ENCODE results near the gene CAPZB.
A peak's percentile ranks its signal among the peaks of the same experiment; 100 is the strongest.

The CAPZB gene

DNA sequence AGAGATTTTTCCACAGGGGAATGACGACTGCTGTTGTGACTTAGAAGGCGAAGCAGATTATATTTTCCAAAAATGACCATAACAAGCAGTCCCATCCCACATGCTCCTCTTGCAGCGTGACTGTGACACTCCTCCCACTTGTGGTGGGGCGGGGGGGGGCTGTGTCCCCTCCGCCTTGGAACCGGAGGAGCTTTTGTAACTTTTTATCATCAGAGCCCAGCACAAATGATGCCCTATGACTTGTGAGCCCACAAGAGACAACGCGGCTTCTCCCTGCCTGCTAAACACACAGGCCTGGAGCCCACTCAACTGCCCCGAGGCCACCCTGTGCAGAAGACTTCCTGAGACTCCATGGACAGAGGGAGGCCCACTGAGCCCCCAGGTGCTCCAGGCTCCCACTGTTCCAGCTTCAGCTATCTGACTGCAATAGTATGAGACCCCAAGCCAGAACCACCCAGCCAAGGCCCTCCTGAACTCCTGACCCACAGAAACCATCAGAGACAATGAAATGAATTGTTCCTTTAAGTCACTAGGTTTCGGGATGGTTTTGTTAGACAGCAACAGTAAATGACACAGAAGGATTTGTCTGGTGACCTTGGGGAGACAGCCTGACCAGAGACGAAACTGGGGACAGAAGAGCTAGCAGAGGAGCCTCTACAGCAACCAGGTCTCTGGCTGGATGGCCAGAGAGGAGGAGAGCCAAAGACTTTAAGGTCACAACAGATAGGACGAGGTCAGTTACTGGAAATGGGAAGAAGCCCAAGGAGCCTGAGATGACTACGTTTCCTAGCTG is 58.8 kb downstream of the CAPZB start:
- no peak for DNase-seq

DNA sequence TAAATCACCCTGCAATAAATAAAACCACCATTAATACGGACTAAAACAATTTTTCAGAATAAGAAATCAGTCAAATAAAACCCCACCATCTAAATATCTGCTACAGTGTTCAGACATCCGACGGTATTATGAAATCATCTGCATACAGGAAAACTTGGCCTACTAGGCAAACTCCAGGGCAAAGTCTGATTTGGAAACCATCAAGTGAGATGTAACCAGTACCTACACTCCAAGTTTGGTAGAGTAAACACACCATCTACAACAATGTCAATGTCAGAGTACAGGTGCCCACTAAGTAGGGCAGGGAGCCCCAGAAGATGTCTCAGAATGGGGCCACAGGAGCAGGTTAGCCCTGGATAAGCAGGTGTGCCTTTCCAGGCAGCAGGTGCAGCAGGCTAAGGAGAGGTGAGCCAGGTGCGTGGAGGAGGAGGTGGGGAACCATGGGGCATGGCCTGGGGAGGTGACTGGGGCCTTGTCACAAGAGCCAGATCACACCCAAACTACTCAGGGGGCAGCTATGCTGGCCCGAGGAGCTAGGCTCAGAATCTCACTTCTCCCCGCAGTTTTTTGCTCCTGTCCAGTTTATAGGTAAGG is 59.6 kb downstream of the CAPZB start:
- no peak for DNase-seq

DNA sequence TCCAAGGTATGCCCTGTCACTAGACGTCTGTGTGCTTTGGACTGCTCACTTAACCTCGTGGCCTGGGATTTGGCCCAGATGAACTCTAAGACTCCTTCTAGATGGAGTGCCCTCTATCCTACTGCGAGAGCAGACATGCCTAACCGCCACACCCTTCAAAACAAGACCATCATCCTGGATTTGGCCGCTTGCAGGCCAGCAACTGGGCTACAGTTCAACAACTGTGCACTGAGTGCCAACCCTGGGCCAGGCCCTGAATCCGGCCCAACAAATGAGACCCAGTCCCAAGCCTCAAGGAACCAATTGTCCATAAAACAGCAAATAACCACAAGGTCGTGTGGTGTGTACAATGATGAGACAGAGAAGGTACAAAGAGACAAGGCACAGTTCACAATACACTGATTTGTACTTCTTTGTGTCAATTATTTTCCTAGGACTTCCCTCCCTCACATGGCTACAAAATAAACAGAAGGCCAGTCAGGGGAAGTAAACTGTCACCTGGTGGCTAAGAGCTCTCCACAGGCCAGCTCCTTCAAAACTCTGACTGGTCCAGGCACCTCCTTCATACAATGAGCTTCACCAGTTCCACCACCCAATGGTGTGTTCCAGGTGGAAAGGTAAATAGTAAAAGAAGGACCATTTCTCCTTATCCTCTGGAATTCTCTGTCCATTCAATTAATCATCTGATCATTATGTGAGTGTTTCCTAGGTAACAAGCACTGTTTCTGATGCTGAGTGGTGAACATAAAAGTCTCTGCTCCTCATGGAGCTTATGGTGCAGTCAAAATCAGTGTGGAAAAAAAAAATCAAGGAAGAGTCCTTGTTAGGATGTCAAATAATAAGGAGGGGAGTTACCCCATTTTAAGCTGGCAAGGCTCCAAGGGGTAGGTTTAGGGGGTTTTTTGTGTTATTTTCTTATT is 60.4 kb downstream of the CAPZB start:
- peak; percentile 60 for DNase-seq

DNA sequence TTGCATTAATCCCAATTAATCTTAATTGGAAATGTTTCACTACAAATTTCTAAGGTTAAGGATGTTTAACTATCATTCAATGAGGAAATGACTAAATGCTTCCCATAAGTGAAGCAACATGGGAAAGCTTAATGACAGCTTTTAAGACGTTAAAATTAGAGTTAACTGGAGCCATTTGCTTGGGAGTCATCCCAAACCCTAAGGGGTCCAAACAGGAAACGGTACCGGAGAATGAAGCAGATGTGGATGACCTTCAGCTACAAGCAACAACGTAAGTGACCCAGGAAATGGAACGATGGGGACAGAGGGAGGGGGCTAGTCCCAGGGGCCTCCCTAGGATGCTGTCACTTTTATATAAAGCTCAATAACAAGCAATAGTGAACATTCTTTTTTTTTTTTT is 62.2 kb downstream of the CAPZB start:
- DNase-seq, result no peak

DNA sequence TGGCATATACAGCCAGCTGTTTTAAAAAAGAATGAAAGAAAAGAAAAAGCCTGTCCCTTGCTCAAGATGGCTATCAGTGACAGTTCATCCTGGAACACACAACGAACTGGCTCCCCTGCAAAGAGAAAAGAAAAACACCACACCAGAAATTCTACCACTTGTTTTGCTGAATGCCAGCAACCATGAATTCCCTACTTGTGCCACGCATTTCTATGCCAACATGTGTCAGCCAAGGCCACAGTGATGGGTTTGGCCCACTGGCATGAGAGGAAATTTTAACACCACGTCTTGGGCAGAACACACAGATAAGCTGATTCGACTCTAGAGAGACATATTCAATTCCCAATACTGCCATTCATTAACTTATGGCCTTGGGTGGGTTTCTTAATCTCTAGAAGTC is 64.0 kb downstream of the CAPZB start:
- no peak for DNase-seq

DNA sequence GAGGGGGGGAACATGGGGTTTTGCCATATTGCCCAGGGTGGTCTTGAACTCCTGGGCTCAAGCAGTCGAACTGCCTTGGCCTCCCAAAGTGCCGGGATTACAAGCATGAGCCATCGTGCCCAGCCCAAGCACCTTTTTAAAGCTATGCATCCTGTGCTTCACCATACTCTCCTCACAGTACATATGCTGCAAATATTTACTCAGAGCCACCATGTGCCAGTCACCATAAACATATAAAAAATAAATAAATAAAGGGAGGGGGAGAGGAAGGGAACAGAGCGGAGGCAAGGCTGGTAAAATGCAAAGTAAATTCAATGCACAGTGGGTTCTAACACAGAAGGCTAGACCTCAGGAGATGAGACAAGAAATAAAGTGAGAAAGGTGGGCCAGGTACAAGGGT is 64.7 kb downstream of the CAPZB start:
- no peak for DNase-seq

DNA sequence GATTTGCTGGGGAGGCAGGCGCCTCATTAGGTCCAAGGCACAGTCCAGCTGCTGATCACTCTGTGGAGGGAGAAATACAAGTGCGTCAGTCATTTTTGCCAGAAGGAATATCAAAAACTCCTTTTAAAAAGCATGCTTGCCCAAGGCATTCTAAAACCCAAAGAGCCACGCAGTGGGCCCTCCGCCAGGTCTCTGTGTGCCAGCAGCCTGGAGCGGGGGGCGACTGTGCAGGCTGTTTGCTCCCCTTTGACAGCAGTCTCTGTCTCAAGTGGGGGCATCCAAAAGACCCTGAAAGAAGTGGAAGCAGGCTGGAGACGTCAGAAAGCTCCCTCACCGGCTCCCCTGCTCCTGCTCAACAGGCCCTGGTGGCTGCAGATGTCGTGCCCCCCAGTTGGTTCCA is 65.6 kb downstream of the CAPZB start:
- no peak for DNase-seq

DNA sequence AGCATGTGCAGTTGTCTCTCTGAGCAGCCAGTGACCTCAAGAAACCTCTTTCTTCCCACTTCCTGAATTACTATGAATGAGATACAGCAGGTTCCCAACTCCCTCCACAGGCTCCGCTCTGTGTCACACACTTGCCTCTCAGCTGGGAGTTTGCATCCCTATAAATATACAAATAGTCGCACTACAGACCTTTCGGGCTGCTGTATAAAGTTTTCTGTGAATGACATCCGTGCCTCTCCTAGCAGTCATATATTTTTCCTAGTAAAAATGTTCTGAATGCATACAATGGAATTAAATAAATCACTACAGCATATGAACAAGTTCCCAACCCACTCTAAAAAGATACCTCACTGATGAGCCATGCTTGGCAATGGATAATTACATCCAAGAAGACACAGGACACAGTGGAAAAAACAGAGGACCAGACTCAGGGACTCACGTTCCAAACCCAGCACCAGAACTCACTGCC is 66.8 kb downstream of the CAPZB start:
- DNase-seq, result no peak

DNA sequence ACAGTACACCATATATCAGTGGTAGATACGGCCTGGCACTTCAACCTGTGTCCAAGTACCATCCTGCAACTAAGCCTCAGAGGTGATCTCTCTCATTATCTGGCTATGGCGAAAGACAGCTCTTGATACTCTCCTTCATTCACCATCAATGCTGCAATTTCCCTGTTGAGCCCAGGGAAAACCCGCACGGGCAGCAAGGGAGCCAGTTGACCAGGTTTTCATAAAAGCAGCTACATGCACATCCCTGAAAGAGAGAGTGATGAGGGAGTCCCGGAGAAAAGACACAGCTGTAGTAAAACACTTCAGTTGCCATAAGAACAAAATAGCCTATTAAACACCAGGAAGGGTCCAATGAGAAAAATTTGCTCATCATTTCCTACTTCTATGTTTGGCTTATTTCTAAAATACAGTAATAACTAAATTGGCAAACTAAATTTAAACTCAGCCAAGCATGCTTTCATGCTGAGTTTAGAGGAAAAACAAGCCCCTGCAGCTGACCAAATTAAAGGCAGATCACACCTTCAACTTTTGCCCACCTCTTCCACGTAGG is 68.3 kb downstream of the CAPZB start:
- no peak for DNase-seq

DNA sequence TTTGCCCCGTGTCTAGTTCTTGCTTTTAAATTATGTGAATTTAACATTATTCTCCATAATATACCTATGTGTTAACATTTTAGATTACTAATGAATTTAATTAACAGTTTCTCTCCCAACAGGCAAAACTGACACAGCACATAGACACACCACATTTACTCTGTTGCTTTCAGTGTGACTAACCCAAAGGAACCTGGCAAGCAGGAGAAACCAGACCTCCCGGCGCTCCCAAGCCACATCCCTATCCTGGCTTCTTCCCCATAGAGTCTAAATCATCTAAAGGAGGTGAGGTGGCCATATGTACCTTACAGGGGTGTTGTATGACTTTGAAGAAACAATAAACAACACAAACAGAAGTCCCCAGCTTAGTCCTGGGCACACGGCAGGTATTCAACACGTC is 69.2 kb downstream of the CAPZB start:
- DNase-seq, result no peak

DNA sequence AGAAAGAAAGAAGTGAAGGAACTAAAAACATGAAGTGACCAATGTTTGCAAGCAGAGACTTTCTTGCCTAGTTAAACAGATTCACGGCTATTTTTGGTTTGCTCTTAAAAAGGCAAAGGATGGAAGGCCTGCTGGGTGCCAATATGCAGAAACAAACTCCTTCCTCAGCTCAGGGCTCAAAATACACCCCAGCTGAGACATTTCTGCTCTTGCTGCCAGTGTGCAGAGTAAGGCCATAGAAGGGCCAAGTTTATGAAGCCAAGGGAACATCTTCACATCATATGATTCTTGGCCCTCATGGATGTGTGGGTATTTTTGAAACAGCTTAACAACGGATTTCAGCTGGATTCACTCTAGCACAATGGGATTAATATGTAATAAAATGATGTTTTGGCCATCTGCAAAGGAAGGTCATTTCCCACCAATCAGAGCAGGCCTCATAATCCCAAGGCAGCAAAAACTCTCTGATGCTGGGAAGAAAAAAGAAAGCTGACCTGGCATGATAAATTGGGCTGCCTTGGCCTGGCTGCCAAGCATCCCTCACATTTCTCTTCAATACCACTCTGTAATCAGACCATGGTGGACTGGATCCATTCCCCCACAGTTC is 70.7 kb downstream of the CAPZB start:
- DNase-seq, result no peak

DNA sequence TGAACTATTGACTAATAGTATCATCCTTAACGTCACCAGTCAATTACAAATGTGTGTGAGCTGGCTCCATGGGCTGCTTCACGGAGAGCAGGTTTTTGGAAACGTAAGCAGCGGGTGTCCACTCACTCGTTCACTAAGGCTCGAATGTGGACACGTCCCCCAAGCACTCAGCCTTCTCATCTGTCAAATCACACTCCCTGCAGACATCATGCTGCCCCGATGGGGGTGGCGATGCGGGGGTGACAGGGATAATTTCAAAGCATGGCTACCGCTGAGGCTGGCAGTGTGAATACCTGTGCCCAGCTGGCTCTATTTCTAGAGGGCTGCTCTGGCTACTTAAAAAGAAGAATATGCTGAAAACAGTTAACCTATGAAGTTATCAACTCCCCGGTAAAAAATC is 71.3 kb downstream of the CAPZB start:
- no peak for DNase-seq

DNA sequence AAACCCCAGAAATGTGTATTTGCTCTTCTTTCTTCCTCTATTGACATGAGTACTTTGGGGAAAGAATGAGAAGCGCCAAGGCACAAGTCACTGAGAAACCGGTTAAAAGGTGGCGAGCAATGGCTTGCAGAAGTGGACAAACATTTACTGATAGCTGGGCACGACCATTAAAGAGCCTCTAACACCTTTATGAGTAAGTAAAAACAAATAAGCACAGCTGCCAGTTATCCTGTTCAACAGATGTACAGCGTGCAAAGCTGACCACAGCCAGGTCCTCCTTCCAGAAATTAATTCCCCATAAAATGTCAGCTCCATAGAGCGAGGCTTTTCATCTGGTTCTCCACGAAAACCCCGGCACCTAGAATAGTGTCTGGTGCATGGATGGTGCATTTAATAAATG is 72.7 kb downstream of the CAPZB start:
- no peak for DNase-seq

DNA sequence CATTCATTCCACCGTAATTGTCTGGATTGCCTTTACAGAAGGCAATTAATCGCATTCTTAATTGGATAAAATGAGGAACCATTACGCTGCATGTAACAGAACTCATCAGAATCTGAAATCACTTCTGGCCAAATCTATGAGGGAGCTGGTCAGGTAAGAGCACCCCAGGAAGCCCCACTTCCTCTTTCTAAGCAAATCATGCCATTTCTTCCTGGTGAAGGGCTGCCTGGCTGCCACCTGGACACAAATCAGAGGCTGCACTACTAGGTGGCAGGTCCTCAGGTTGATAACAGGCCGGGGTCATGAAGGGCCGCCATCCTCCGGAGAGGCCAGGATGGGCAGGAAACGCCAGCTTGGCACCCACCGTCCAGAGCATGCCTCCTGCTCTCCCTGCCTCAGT is 73.7 kb downstream of the CAPZB start:
- no peak for DNase-seq

DNA sequence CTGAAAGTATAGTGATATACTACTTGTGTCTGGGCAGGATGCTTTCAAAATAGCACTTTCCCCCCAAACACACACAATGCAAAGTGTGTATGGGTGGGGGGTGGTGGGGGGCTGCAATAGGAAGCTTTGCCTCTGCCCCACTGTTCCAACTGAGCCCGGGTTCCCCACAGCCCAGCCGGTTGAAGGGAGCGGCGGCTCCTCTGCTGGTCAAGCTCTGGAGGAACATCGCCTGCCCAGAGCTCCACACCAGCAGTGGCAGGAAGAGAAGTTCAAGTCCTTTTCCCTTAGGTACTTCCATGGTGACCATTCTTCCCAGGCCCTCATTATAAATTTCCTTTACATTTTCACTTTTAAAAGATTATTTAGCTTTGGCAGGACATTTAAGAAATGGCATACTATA is 74.9 kb downstream of the CAPZB start:
- no peak for DNase-seq

DNA sequence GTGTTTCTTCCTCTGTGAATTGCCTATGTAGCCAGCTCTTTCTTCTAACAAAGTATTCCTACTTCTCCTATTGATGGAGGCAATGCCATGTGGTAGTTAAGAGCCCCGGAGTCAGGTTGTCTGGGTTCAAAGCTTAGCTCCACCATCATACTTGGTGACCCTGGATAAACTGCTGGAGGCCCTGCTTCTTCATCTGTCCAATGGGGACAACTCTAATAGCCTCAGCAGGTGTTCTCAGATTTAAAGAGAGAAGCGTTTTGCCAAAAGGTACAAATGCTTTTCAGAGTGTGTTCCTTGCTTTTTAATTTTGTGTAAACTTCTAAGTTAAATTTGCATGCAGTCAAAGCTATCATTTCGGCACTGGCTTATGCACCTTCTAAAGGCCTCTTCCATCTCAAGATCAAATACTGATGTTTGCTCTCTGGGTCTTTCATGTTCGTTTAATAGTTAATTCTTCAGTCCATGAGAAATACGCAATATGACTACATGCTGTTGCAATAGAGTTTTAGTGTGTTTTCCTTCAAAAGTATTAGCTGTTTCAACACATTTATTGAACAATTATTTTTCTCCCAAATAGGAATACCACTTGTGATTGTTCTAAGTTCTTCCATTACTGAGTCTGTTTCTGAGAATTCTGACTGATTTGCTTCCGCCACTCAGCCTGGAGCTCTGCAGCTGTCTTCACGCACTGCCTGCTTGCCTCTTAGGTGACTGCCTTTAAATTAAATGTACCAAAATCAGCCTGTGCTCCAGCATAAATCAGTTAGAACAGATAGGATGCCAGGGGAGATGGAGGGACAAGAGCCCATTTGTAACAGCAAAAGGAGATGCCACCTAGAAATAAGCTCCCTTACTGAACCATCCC is 75.6 kb downstream of the CAPZB start:
- DNase-seq, result no peak

DNA sequence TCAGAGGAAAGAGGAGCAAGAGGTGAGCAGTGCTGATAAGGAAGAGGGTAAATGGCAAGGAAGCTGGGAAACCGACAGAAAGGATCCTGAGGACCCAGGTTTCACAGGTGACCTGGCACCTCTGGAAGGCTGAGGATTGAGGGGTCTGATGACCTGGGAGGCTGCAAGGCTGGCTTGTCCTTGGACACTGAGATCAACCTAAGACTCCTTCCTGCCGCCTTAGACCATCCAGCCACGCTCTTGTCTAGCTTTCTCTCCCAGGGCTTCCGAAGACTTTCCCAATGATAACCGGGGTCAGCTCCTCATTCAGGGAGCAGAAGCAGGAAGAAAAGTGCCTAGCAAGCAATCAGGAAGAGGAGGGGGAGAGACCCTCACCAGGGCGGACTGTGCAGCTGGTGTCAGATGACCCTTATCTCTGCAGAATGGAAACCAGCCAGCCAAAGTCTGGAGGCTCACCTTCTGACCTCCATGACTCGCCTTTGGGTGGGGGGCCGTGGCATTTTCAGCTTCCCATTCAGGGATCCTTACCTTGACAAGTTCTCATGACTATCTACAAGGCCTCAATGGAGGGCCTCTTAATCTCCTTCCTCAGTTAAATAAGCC is 77.7 kb downstream of the CAPZB start:
- no peak for DNase-seq

DNA sequence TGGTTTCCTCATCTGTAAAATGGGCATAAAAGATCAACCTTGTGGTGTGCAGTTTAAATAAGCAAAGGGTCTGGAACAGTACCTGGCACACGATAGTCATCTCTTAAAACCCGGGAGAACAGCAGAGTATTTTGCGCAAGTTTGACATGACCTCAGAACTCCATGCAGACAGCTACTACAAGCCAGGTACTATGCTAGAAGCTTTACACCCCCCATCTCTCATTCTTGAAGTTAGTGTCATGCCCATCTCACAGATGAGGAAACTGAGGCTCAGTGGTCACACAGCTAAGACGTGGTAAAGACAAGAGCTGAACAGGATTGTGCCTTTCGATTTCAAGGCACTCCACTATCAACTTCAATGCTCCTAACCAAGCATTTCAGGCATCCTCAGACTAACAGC is 78.7 kb downstream of the CAPZB start:
- no peak for DNase-seq

DNA sequence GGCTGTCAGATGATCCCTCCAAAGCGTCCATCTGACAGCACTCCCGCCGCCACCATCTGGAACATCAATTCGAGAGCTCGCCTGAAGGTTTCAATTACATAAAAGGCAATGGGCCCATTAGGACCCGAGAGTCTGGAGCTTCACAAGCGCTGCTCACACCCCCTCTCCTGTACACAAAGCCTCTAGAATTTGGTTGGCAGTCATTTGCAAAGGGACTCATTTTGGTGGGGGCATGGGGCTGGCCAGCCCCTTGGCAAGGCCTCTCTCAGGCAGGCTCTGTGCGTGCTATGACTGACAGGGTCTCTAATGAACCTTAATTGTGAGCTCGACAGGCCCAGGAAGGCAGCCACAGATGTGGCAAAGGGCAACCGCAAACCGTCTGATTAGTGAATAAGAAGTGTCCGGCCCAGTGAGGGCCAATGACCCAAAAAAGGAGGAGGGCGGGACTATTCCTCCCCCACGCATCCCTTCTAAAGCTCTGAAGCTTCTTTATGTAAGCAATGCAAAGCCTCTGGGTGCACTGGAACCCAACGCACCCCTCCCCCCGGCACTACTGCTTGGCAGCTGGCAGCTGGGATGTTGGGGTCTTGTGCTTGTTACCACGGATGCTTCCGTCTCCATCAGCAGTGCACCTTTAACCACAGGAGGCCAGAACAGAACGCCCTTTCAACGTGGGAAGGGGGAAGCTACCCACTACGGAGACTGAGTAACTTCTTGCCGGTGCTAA is 79.4 kb downstream of the CAPZB start:
- DNase-seq, result peak; percentile 99

DNA sequence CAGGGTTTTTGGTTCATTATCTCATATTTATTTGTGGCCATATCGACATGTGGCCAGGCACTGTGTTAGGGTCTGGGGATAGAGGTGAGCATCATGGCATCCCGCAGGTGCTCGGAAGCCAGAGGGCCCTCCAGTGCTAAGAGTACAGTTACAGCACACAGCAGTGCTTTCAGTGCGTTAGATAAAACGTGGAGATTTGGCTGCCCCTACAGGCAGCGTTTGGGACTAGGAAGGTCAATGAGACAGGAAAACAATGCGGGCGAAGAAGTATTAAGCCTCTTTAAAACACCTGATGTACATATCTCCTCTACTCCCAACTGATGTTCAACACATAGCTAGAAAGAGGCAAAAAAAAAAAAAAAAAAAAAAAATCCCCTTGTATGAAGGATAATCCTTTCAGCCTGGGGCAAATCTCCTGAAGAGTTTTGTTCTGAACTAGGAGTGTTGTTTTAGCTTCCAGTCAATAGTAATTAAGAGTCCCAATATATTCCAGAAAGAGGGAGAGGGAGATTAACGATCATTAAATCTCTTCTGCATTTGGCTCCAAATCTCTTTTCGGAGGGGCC is 80.1 kb downstream of the CAPZB start:
- no peak for DNase-seq

All from NCI-H446 treated with DMSO at 0.1 percent for 48 hours (cell line).